ENCODE results near the gene AGBL4. TPM values are rescaled to one million over a fixed set of nuclear protein-coding genes. Genes with fewer than 3 reads are reported as not detected.

AGBL4 gene
- total RNA-seq, 1 experiment from 2014 or later = 0.10 TPM

DNA sequence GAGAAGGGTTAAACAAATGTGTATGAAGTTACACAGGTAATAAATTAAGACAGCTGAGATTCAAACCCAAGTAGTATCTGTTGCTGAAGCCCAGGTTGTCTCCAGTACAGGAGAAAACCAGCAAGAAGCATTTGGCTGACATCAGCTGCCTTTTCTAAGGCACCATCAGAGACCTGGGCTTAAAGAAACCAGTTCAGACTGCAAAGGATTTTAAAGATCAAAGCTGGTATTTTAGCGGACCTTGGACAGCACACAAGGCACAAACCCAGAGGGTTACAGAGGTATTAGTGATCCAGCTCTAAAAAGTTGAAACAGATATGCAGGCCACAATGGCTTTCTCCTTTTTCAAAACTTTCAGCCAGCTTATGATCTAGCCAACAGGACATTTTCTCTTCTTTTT is 1270.5 kb downstream of the AGBL4 start:
- no peak for DNase-seq
- H3K36me3 ChIP-seq = peaks cover 7% of the 10 kb centered on the region
- H3K27me3 ChIP-seq = no peaks in the 10 kb centered on the region
- peaks cover 5% of the 10 kb centered on the region for H3K4me1 ChIP-seq
- H3K9me3 ChIP-seq (replicated peaks) = no peaks in the 10 kb centered on the region
- no peak overlapping the region for H3K4me3 ChIP-seq
- no peak overlapping the region for H3K27ac ChIP-seq

DNA sequence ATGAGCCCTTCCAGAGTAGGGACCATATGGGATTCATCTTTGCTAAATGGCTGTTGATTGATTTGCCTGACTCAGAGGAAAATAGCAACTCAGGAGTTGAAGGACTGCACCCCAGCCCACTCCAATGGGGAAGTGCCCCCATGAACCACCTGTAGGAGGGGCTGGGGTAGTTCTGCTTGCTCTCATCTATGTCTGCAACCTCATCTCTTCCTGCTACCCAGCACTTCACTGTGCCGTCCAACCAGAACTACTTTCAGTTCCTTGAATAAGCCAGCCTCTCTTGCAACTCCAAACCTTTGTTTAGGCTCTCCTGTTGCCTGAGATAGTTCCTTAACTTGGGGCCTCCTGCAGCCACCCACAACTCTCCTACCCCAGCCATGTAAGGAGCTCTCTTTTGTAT is 1273.6 kb downstream of the AGBL4 start:
- Histone ChIP-seq H3K4me1 (peaks cover 5% of the 10 kb centered on the region), H3K27ac (no peak overlapping the region), H3K27me3 (no peaks in the 10 kb centered on the region), H3K9me3 (replicated peaks) (no peaks in the 10 kb centered on the region), H3K36me3 (no peaks in the 10 kb centered on the region), H3K4me3 (no peak overlapping the region)
- no peak for DNase-seq

GRCh38 chr1:48749068-48749467 is 1274.7 kb downstream of the AGBL4 start:
- Histone ChIP-seq H3K4me1 (peaks cover 5% of the 10 kb centered on the region), H3K9me3 (replicated peaks) (no peaks in the 10 kb centered on the region), H3K27ac (no peak overlapping the region), H3K4me3 (no peak overlapping the region), H3K36me3 (no peaks in the 10 kb centered on the region), H3K27me3 (no peaks in the 10 kb centered on the region)
- no peak for DNase-seq

GRCh38 chr1:48746906-48747305 is 1276.8 kb downstream of the AGBL4 start:
- no peak for DNase-seq
- H3K36me3 ChIP-seq = no peaks in the 10 kb centered on the region

DNA sequence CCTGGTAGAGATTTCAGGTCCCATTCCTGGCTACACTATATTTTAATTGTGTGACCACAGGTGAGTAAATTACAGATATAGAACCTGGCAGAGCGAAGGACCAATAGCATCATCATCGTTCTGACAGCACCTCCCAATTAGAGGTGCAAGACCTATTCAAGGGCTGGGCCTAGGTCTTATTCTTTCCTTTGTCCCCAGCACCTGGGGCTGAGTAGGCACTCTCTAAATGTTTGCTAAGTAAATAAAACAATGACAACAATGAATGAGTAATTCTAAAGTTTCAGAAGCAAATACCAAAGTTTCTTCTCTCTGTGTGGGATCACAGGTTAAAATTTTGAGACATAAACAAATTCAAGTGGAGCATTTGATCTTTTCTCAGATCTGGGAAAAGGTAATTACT is 1279.7 kb downstream of the AGBL4 start:
- Histone ChIP-seq H3K36me3 (peaks cover 2% of the 10 kb centered on the region; the same call in 1 of the 2 replicates), H3K4me3 (no peak overlapping the region), H3K9me3 (replicated peaks) (no peaks in the 10 kb centered on the region), H3K4me1 (peaks cover 2% of the 10 kb centered on the region), H3K27ac (no peak overlapping the region), H3K27me3 (no peaks in the 10 kb centered on the region)
- DNase-seq = no peak

More at GRCh38 chr1:48746906-48747305, 1276.8 kb downstream of the AGBL4 start:
- Histone ChIP-seq H3K27me3 (no peaks in the 10 kb centered on the region), H3K4me3 (no peak overlapping the region), H3K4me1 (peaks cover 5% of the 10 kb centered on the region), H3K27ac (no peak overlapping the region), H3K9me3 (replicated peaks) (no peaks in the 10 kb centered on the region)

DNA sequence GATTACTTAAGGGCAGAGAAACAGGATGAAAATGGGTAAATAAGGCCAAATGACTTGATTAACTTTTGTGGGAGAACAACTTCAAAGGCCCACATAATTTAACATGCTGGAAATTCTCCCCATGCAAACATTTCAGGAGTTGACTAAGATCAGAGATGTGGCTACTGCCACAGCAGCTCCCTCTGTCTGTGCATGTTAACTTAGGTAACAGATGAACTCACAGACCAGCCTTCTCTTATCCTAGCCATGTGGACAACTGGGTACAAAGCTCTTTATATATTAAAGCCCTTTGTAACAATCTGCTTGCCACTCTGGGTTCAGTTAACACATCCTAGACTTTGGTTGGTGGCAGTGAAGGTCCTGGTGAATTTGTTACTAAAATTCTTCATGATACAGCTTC is 1280.3 kb downstream of the AGBL4 start:
- Histone ChIP-seq H3K4me1 (no peaks in the 10 kb centered on the region), H3K36me3 (peaks cover 2% of the 10 kb centered on the region; the same call in 1 of the 2 replicates), H3K27ac (no peak overlapping the region), H3K27me3 (no peaks in the 10 kb centered on the region), H3K4me3 (no peak overlapping the region), H3K9me3 (replicated peaks) (no peaks in the 10 kb centered on the region)
- no peak for DNase-seq

DNA sequence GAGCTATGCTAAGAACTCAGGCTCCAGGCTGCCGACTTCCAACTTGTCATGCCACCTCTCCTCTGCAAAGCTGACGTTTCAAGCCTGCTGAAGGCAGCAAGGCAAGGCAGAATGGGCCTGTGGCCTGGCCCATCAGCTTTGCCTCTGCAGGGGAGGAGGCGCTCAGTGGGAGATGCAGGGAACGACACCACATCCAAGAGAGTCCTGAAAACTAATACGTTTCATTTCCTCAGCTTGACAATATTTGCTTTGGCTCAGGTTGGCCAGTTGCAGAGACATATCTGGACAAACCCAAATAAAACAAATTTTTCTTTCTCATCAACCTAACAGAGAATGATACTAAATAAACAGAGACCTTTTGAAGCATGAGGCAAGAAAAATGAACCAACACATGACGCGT is 1282.4 kb downstream of the AGBL4 start:
- H3K4me1 ChIP-seq = no peaks in the 10 kb centered on the region
- H3K27me3 ChIP-seq = no peaks in the 10 kb centered on the region
- no peak overlapping the region for H3K27ac ChIP-seq
- H3K36me3 ChIP-seq = peaks cover 2% of the 10 kb centered on the region; the same call in 1 of the 2 replicates
- no peak overlapping the region for H3K4me3 ChIP-seq
- DNase-seq = no peak
- H3K9me3 ChIP-seq (replicated peaks) = no peaks in the 10 kb centered on the region

DNA sequence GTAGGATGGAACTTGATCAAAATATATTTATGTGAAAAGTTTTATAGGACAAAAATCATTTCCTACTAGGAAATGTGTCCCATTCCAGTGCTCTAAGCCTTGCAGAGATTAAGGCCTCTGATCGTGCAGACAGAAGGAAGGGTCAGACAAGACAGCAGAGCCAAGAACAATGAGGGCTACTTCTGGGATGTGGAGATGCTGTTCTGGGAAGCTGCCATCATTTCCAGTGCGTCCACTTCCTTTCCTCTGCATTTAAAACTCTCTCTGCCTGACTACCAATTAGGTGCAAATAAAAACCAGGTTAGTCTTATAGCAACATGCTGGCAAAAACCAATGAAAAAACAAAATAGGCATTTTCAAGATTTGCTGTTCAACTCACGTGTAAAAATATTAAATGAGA is 1283.1 kb downstream of the AGBL4 start:
- no peak for DNase-seq
- Histone ChIP-seq H3K9me3 (replicated peaks) (no peaks in the 10 kb centered on the region), H3K36me3 (peaks cover 2% of the 10 kb centered on the region; the same call in 1 of the 2 replicates), H3K27me3 (no peaks in the 10 kb centered on the region), H3K27ac (no peak overlapping the region), H3K4me3 (no peak overlapping the region), H3K4me1 (no peaks in the 10 kb centered on the region)

DNA sequence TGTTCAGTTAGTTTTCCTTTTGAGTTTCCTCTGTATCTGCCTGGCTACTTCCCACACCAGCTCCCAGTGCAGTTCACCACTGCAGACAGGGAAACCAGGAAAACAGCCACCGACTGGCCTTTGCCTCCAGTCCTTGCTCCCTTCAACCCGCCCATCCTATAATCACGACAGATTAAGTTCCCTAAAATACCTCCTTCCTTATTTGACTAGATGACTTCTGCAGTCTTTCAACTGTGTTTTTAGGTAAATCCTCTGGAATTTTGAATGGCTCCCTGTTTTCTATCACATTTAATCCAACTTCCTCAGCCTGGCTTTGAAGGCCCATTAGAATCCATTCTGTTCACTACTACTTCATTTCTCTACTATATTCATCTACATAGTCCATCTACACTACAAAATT is 1284.7 kb downstream of the AGBL4 start:
- H3K27me3 ChIP-seq = no peaks in the 10 kb centered on the region
- peaks cover 2% of the 10 kb centered on the region; the same call in 1 of the 2 replicates for H3K36me3 ChIP-seq
- no peak overlapping the region for H3K27ac ChIP-seq
- no peaks in the 10 kb centered on the region for H3K4me1 ChIP-seq
- no peak for DNase-seq
- no peaks in the 10 kb centered on the region for H3K9me3 ChIP-seq (replicated peaks)
- no peak overlapping the region for H3K4me3 ChIP-seq

- H3K9me3 ChIP-seq (replicated peaks) = no peaks in the 10 kb centered on the region
- H3K4me1 ChIP-seq = no peaks in the 10 kb centered on the region
- no peak overlapping the region for H3K27ac ChIP-seq
- H3K4me3 ChIP-seq = no peak overlapping the region
- H3K36me3 ChIP-seq = peaks cover 2% of the 10 kb centered on the region; the same call in 1 of the 2 replicates
- DNase-seq = no peak
- H3K27me3 ChIP-seq = no peaks in the 10 kb centered on the region
Measured at GRCh38 chr1:48738356-48738755, 1285.4 kb downstream of the AGBL4 start.

GRCh38 chr1:48735796-48736195 is 1288.0 kb downstream of the AGBL4 start:
- DNase-seq = no peak
- peaks cover 2% of the 10 kb centered on the region; the same call in 1 of the 2 replicates for H3K36me3 ChIP-seq

DNA sequence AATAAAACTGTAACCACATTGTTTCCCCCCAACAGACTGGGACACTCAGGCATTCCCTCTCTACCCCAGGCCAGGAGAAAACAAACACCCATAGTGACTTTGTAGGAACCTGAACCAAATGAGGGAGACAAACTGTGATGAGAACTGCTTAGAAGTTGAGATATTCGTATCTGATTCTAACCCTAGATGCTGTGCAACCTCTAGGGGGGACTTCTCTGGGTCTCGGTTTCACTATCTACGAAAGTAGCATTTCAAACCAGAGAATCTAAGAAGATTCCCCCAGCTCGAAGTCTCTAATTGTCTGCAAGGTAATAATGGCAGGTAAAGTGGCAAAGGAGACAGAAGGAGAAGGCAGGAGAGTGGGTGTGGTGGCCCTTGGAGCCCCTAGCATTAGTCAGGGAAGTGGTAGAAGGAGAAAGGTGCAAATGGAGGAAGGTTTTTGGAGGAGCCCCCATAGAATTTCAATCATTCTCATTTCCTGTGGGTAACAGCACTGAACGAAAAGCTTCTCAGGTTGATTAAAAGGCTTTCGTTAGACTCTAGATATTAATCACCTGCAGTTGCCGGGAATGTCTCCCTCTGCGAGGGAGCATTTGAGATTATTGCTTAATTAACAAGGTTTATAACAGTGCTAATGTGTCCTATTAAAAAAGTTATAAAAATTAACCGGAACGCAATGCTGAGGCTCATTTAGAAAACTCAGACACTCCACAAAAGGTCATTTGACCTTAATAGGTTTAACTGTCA is 1293.4 kb downstream of the AGBL4 start:
- no peak for DNase-seq
- no peaks in the 10 kb centered on the region for H3K27me3 ChIP-seq
- H3K4me1 ChIP-seq = no peaks in the 10 kb centered on the region
- H3K36me3 ChIP-seq = no peaks in the 10 kb centered on the region
- no peaks in the 10 kb centered on the region for H3K9me3 ChIP-seq (replicated peaks)
- no peak overlapping the region for H3K27ac ChIP-seq
- H3K4me3 ChIP-seq = no peak overlapping the region

More at GRCh38 chr1:48735796-48736195, 1288.0 kb downstream of the AGBL4 start:
- Histone ChIP-seq H3K27ac (no peak overlapping the region), H3K9me3 (replicated peaks) (no peaks in the 10 kb centered on the region), H3K4me3 (no peak overlapping the region), H3K4me1 (no peaks in the 10 kb centered on the region), H3K27me3 (no peaks in the 10 kb centered on the region)

GRCh38 chr1:48728584-48728983 is 1295.2 kb downstream of the AGBL4 start:
- no peaks in the 10 kb centered on the region for H3K9me3 ChIP-seq (replicated peaks)
- no peaks in the 10 kb centered on the region for H3K36me3 ChIP-seq
- no peak overlapping the region for H3K27ac ChIP-seq
- no peak for DNase-seq
- no peaks in the 10 kb centered on the region for H3K4me1 ChIP-seq
- no peak overlapping the region for H3K4me3 ChIP-seq
- no peaks in the 10 kb centered on the region for H3K27me3 ChIP-seq

- no peaks in the 10 kb centered on the region for H3K4me1 ChIP-seq
- no peak overlapping the region for H3K27ac ChIP-seq
- DNase-seq = no peak
- no peak overlapping the region for H3K4me3 ChIP-seq
- no peaks in the 10 kb centered on the region for H3K9me3 ChIP-seq (replicated peaks)
- no peaks in the 10 kb centered on the region for H3K27me3 ChIP-seq
- no peaks in the 10 kb centered on the region for H3K36me3 ChIP-seq
Measured at GRCh38 chr1:48726557-48727215, 1297.1 kb downstream of the AGBL4 start.

GRCh38 chr1:48726139-48726538 is 1297.6 kb downstream of the AGBL4 start:
- Histone ChIP-seq H3K9me3 (replicated peaks) (no peaks in the 10 kb centered on the region), H3K27me3 (no peaks in the 10 kb centered on the region), H3K4me1 (no peaks in the 10 kb centered on the region), H3K27ac (no peak overlapping the region), H3K36me3 (no peaks in the 10 kb centered on the region), H3K4me3 (no peak overlapping the region)
- no peak for DNase-seq

All from SJCRH30 (cell line).